GM19035 (cell line): ENCODE results near the gene SLC9A8.
"Not testable (repeated sequence)": the region's sequence is repeated elsewhere in the genome, so short reads cannot be mapped to it uniquely, and the experiment has no call there.

Source experiments
- ATAC-seq: cut with Tn5 transposase; IDR thresholded peaks from one replicate; pipeline ENCODE4 v1.9.1; 2021; ENCODE audit not compliant: unreplicated experiment

The SLC9A8 gene, protein sequence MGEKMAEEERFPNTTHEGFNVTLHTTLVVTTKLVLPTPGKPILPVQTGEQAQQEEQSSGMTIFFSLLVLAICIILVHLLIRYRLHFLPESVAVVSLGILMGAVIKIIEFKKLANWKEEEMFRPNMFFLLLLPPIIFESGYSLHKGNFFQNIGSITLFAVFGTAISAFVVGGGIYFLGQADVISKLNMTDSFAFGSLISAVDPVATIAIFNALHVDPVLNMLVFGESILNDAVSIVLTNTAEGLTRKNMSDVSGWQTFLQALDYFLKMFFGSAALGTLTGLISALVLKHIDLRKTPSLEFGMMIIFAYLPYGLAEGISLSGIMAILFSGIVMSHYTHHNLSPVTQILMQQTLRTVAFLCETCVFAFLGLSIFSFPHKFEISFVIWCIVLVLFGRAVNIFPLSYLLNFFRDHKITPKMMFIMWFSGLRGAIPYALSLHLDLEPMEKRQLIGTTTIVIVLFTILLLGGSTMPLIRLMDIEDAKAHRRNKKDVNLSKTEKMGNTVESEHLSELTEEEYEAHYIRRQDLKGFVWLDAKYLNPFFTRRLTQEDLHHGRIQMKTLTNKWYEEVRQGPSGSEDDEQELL

DNA sequence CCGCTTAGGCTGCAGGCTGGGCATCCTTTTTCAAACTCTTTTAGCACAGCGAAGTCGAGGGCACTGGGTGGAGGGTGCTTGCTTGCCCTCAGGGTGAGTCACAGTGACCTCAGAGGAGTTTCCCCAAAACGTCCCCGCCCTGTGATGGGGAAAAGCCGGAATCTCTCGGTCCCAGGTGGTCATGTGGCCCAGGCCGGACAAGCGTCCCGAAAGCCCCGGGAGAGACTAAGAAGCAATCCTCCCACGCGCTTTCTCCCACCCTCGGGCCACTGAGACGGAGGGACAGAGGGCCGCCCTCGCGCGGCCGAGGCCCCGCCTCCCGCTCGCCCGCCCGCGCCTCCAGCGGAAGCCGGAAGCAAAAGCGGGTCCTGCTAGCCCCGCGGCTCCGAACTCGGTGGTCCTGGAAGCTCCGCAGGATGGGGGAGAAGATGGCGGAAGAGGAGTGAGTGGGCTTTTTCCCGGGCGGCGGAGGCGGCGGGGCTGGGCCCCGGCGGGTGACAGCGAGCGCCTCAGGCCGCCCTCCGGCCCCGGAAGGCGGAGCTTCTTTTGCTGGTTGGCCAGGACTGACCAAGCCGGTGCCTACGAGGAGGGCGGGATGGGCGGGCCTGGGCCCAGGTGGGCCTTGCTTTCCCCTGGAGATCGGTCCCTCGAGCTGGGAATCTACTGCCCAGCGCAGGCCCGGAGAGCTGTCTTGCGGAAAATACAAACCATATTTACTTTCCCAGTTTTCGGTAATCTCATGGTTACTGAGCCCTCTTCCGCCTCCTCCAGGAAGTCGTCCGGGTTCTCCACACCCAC lies at the start of gene SLC9A8:
TSS of gene SLC9A8 (plus strand) at position 322 of the 798 bp plus-strand sequence. CDS start at position 417, 95 bp downstream.
- peak; percentile 86 for ATAC-seq

DNA sequence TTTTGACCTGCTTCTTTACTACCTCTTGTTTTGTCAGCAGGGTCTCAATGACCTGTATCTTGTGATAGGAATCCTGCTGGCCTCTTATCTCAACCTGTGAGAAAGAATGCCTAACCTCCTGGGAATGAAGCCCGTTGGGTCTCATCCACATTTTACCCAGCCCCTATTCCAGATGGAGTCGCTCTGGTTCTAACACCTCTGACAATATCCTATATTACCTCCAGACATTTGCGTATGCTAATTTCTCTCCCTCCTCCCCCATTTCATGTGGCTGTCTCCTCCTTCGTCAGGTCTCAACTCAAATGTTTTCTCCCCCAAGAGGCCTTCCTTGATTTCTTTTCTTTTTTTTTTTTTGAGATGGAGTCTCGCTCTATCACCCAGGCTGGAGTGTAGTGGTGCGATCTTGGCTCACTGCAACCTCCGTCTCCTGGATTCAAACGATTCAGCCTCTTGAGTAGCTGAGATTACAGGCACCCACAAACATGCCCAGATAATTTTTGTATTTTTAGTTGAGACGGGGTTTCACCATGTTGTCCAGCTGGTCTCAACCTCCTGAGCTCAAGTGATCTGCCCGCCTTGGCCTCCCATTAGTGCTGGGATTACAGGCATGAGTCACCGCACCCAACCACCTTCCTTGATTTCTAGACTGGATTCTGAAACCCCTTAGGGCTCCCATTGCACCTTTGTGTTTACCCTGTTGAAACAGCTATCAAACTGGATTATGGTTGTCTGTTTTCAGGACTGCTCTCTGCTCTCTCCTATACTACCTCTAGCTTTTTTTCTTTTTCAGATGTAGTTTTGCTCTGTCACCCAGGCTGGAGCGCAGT lies 49.5 kb upstream of the SLC9A8 start:
- no peak for ATAC-seq

DNA sequence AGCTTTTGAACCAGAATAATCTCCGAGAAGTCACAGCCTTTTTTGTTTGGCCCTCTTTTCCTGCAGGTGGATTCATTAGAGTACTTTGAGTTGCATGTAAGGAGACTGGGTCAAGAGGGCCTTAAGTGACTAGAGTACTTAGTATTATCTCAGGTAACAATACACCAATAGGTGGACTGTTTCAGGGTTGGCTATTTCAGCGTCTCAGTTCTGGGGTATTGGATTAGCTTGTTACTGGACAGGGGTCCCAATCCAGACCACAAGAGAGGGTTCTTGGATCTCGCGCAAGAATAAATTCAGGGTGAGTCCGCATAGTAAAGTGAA lies 47.3 kb upstream of the SLC9A8 start:
- ATAC-seq: no peak

DNA sequence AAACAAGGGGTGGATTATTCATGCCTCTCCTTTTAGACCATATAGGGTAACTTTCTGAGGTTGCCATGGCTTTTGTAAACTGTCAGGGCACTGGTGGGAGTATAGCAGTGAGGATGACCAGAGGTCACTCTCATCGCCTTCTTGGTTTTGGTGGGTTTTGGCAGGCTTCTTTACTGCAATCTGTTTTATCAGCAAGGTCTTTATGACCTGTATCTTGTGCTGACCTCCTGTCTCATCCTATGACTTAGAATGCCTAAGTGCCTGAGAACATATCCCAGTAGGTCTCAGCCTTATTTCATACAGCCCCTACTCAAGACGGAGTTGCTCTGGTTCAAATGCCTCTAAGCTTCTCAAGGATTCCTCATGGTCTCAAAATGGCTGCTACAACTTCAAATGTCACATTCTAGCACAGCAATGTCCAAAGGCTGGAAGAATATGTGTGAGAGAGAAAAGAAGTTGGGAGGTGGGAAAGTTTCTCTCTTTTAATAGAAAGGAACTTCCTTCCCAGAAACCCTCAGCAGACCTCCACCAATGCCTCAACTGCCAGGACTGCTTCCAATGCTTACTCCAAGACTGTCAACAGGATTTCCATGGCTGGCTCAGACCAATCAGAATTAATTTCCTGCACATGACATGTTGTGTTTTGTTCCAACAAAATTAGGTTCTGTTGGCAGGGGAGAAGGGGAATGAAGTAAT lies 46.6 kb upstream of the SLC9A8 start:
- no peak for ATAC-seq

DNA sequence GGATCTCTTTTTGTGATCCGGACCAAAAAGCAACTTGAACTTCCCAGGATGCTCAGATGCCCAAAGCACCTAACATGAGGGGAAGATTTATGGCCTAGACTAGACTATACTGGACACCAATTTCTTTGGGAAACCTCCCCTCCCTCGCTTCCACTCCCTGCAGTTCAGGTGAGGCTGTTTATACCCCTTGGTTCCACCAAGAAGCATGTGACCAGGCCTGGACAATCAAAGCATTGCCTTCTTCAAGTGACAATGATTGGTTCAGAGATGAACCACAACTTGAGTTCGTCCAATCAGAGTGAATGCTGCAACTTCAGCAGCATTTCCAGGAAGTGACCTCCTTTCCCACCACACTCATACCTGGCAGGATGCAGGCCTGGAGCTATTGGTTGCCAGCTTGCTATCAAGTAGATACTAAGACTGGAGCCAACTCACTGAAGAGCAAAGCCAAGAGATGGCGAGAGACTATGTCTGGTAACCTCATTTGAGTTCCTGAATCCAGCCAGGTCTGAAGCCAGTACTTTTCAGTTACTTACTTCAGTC lies 45.6 kb upstream of the SLC9A8 start:
- ATAC-seq: no peak

DNA sequence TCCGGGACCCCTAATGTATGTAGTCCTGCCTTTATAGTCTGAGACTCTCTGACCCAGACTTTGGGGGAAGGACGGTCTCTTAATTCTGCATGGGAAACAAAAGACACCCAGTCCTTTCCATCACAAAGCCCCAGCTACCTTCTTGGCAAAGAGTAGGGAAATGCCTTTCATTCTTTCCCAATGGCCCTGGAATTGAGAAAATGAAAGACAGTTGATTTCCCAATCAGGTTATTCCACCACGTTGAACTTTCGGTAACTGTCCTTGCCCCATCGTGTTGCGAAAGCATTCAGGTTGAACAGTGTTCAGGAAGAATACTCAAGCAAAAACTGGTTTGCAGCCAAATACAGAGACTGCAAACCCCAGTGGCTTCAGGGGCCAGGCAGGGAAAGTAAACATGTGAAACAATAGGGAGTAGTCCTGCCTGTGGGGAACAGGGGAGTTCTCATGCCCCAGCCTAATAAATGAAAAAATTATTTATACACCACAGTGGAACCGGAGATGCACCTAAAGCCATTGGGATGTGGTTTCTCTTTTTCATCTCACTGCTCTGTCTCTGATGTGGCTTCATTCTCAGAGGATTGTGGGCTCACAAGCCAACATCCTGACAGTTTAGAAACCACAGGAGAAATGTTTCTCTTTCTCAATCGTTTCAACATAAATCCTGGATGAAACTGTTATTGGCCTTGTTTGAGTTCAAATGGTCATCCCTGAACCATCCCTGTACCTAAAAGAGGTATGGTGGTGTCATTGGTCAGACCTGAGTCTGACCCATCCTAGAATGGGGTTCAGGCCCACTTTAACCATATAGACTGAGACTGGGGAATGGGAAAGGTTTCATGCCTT lies 44.2 kb upstream of the SLC9A8 start:
- no peak for ATAC-seq

DNA sequence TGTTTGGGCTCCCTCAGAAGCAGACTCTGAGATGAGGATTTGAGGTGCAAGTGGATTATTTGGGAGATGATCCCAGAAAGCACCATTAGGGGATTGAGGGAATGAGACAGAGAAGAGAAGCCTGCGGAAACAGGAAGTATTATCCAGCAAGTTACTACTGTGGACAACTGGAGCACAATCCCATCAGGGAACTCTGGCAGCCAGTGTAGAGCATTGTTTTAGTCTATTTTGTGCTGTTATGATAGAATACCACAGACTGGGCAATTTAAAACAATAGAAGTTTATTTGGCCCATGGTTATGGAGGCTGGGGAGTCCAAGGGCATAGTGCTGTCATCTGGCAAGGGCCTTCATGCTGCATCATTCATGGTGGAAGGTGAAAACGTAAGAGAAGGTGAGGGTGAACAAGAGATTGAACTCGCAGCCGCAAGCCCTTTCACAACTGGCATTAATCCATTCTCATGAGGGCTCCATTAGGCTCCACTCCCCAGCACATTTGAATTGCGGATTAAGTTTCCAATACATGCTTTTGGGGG lies 43.5 kb upstream of the SLC9A8 start:
- ATAC-seq: no peak

DNA sequence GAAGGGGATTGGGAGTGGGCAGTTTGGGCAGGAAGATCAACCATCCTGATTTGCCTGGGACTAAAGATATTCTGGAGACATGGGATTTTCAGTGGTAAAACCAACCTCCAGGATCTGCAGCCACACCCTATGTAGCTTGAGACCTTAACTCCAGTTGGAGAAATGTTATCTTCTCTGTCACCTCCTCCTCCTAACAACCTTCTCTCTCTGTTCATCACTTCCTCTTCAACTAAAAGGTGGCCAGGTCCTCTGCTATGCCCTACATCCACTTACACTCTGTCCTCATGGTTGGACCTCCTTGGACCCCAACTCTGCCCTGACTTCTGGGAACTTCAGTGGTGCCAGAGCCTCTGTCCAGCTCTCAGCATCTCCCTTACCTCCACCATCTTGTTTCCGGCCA lies 42.0 kb upstream of the SLC9A8 start:
- no peak for ATAC-seq

DNA sequence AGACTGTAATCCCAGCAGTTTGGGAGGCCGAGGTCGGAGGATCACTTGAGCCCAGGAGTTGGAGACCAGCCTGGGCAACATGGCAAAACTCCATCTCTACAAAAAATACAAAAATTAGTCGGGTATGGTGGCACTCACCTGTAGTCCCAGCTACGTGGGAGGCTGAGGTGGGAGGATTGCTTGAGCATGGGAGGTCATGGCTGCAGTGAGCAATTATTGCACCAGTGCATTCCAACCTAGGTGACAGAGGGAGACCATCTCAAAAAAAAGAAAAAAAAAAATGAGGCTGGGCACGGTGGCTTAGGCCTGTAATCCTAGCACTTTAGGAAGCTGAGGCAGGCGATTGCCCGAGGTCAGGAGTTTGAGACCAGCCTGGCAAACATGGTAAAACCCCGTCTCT lies 38.4 kb upstream of the SLC9A8 start:
- not testable (repeated sequence) for ATAC-seq

DNA sequence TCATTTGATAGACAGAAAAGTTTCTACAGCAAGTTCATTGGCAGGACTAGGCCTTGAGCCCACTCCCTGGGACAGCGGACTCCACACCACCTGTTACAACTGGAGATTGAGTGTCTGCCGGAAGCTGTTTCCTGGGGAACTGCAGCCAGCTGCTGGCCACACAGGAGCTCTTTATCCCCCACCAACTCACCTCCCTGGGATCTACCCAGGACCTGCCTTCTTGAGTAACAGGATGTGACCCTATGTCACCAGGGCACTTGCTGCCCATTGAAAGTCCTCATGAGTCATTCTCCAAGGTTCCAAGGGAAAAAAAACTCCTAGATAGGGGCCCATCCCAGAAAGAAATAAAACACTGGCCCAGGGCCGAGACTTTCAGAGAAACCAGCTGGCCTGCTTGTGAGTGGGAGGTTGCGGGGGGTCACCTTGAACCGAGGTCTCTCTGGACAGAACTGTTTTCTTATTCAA lies 37.4 kb upstream of the SLC9A8 start:
- no peak for ATAC-seq

DNA sequence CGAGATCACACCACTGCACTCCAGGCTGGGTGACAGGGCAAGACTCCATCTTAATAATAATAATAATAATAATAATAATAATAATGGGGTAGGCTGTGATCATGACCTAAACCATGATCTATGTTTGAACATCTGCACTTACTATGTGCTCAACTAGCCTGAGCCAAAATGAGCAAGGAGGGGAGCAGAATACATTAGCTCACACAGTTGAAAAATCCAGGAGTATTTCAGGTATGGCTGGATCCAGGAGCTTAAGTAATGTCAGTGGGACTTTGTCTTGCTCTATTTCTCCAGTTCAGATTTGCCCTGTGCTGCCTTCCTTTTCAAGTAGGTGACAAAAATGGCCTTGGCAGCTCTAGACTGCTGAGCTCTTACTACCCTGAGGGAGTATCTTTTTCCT lies 32.7 kb upstream of the SLC9A8 start:
- no peak for ATAC-seq

DNA sequence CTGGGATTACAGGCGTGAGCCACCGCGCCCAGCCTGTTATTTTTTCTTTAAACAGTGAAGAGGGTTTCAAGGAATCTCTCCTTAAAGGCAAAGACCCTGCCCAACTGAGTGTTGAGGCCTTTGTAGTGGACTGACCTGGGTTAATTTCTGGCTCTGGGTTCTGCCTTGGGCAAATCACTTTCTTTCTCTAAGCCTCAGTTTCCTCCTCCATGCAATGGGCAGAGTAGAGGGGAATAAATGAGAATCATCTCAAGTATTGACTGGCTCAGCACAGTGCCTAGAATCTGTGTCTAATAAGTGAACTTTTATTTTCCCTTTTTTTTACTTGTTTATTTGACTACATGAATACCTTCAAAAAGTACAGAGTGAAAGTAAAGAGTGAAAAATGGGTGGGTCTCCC lies 31.0 kb upstream of the SLC9A8 start:
- ATAC-seq: no peak

DNA sequence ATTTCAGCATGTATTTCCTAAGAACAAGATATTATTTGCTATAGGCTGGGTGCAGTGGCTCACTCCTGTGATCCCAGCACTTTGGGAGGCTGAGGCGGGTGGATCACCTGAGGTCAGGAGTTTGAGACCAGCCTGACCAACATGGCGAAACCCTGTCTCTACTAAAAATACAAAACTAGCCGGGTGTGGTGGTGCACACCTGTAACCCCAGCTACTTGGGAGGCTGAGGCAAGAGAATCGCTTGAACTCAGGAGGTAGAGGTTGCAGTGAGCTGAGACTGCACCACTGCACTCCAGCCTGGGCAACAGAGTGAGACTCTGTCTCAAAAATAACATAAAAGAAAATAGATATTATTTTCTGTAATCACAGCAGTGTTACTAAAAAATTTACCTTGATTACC lies 30.2 kb upstream of the SLC9A8 start:
- not testable (repeated sequence) for ATAC-seq

DNA sequence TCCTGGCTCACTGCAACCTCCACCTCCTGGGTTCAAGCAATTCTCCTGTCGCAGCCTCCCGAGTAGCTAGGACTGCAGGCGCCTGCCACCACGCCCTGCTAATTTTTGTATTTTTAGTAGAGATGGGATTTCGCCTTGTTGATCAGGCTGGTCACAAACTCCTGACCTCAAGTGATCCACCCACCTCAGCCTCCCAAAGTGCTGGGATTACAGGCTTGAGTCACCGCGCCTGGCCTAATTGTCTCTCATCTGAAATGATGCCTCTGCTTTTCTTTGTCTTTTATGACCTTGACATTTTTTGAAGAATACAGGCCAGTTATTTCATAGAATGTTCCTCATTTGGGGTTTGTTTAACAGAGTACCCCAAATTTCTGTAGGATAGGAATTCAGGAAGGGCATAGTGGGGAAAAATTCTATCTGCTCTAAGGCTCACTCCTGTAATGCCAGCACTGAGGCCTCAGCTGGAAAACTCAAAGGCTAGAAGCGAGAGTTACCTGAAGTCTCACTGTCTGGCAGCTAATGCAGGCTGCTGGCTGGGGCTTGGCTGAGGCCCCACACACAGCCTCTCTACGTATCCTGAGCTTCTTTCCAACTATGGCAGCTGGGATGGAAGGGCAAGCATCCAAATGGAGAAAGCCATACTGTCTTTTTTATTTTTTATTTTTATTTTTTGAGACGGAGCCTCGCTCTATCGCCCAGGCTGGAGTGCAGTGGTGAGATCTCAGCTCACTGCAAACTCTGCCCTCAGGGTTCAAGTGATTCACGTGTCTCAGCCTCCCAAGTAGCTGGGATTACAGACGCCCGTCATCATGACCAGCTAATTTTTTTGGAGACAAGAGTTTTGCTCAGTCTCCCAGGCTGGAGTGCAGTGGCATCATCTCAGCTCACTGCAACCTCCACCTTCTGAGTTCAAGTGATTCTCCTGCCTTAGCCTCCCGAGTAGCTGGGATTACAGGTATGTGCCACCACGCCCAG lies 29.3 kb upstream of the SLC9A8 start:
- ATAC-seq: not testable (repeated sequence)

DNA sequence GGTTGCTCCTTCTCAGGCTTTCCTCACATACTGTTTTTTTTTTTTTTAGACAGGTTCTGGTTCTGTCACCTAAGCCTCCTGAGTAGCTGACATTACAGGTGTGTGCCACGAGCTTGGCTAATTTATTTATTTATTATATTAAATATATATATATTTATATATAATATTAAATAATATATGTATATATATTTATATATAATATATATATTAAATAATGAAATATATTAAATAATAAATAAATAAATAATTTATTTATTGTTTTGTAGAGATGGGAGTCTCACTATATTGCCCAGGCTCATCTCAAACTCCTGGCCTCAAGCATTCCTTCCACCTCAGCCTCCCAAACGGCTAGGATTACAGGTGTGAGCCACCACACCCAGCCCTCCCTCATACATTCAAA lies 28.3 kb upstream of the SLC9A8 start:
- ATAC-seq: no peak

DNA sequence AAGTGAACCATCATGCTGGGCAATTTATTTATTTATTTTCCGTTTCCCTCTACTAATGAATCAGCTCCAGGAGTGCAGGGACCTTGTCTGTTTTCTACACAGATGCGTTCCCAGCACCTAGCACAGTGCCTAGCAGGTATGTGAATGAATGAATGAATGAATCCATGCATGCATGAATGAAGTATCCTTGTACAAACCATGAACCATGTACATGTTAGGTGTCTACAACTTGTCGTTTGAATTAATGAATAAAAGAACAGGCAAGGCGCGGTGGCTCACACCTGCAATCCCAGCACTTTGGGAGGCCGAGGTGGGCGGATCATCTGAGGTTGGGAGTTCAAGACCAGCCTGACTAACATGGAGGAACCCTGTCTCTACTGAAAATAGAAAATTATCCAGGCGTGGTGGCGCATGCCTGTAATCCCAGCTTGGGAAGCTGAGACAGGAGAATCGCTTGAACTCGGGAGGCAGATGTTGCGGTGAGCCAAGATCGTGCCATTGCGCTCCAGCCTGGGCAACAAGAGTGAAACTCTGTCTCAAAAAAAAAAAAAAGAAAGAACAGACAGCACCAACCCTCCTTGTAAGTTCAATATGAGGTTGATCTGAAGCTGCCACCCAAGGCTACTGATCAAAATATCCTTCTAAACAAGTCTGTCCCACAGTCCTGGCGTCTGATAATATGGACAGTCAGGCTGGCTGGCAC lies 27.3 kb upstream of the SLC9A8 start:
- ATAC-seq: no peak

DNA sequence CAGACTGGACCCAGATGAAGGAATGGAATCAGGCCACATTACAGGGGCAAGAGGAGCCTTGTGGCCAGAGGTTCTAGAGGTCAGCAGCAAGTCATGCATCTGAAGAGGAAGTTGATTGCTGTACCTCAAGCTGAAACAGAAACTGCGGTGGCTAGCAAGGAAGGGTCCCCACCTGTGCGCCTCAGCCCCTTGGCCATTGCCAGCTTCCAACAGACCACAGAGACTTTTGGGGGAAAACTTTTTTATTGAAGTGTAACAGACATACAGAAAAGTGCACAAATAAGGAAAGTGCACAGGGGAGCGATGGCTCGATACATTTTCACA lies 26.8 kb upstream of the SLC9A8 start:
- ATAC-seq: peak; percentile 92
